GM23338 (cell line): ENCODE data around the gene VIPAS39. TPM values are rescaled to one million over a fixed set of nuclear protein-coding genes. Genes with fewer than 3 reads are reported as not detected.

ENCODE experiments used
- ATAC-seq: fragments of 200-7000 bp; cut with Tn5 transposase; 3 replicates; pipeline ENCODE4 v1.9.1; 2020
- DNase-seq: peaks from one replicate; pipeline ENCODE4 v3.0.0-alpha.2; 2015; ENCODE audit warnings: low spot score
- H2AFZ ChIP-seq: fragments of 200-600 bp; sonication (generic); 2 replicates; pipeline ENCODE4 v1.8.0; 2016; ENCODE audit warnings: antibody characterized with exemption, mild to moderate bottlenecking, moderate library complexity
- H3F3A ChIP-seq: fragments of 200-600 bp; sonication (generic); replicated peaks from 2 replicates; pipeline ENCODE4 v1.8.0; 2017; ENCODE audit warnings: antibody characterized with exemption, mixed run types, low read depth
- H3K27ac ChIP-seq: fragments of 200-600 bp; sonication (generic); 2 replicates; pipeline ENCODE4 v1.6.1; 2016; ENCODE audit warnings: low read depth
- H3K27me3 ChIP-seq: fragments of 200-600 bp; sonication (generic); 2 replicates; pipeline ENCODE4 v1.8.0; 2016; ENCODE audit warnings: mild to moderate bottlenecking, mixed run types, moderate library complexity; ENCODE audit not compliant: insufficient read depth
- H3K36me3 ChIP-seq: fragments of 200-600 bp; sonication (generic); 2 replicates; pipeline ENCODE4 v1.8.0; 2016; ENCODE audit warnings: mild to moderate bottlenecking; ENCODE audit not compliant: insufficient read depth
- H3K4me1 ChIP-seq: fragments of 200-600 bp; sonication (generic); 2 replicates; pipeline ENCODE4 v1.8.0; 2016; ENCODE audit warnings: mild to moderate bottlenecking, moderate library complexity; ENCODE audit not compliant: insufficient read depth
- H3K4me2 ChIP-seq: fragments of 200-600 bp; sonication (generic); 2 replicates; pipeline ENCODE4 v1.7.1; 2017; ENCODE audit warnings: mixed run types
- H3K4me3 ChIP-seq: fragments of 200-600 bp; sonication (generic); 2 replicates; pipeline ENCODE4 v1.6.1; 2016; ENCODE audit warnings: mixed run types
- H3K79me2 ChIP-seq: fragments of 200-600 bp; sonication (generic); replicated peaks from 2 replicates; pipeline ENCODE4 v1.8.0; 2017; ENCODE audit warnings: mild to moderate bottlenecking; ENCODE audit not compliant: insufficient read depth
- H3K9me2 ChIP-seq: fragments of 200-600 bp; sonication (generic); 2 replicates; pipeline ENCODE4 v1.8.0; 2017; ENCODE audit not compliant: insufficient read depth
- H4K20me1 ChIP-seq: fragments of 200-600 bp; sonication (generic); replicated peaks from 2 replicates; pipeline ENCODE4 v1.8.0; 2017; ENCODE audit warnings: mild to moderate bottlenecking; ENCODE audit not compliant: insufficient read depth
- H3K27ac Mint-ChIP-seq: 2 replicates; pipeline ENCODE4 v1.8.0; 2020; ENCODE audit warnings: inconsistent platforms, mild to moderate bottlenecking, moderate library complexity, mixed read lengths
- H3K27me3 Mint-ChIP-seq: 3 replicates; pipeline ENCODE4 v1.8.0; 2022; ENCODE audit warnings: low read depth, mild to moderate bottlenecking, moderate library complexity, mixed read lengths, inconsistent platforms; ENCODE audit not compliant: insufficient read depth, poor library complexity
- H3K36me3 Mint-ChIP-seq: 3 replicates; pipeline ENCODE4 v1.8.0; 2021; ENCODE audit warnings: low read depth, mild to moderate bottlenecking, inconsistent platforms, moderate library complexity, mixed read lengths
- H3K4me1 Mint-ChIP-seq: 3 replicates; pipeline ENCODE4 v1.8.0; 2020; ENCODE audit warnings: mild to moderate bottlenecking, inconsistent platforms, mixed read lengths
- H3K4me3 Mint-ChIP-seq: 3 replicates; pipeline ENCODE4 v1.8.0; 2021; ENCODE audit warnings: moderate library complexity, mild to moderate bottlenecking, inconsistent platforms, mixed read lengths
- H3K9me3 Mint-ChIP-seq: 3 replicates; pipeline ENCODE4 v1.8.0; 2020; ENCODE audit warnings: moderate library complexity, mild to moderate bottlenecking, inconsistent platforms, mixed read lengths
- POLR2AphosphoS5 ChIP-seq: IDR thresholded peaks from 2 replicates; pipeline ENCODE4 v1.6.1; 2016; ENCODE audit warnings: antibody characterized with exemption, low read depth
- STAT1 ChIP-seq: IDR thresholded peaks from one replicate; pipeline ENCODE4 v1.6.1; 2016; ENCODE audit warnings: antibody characterized with exemption; ENCODE audit not compliant: unreplicated experiment
- polyA plus RNA-seq: library from polyadenylated mRNA; unstranded; fragments of >200 nt; fragmentation: Nextera tagmentation; extraction: Ambion mirVana; gene quantifications from 2 replicates; pipeline ENCODE4 v1.2.1, GENCODE V29; 2016
- total RNA-seq: library from RNA; depleted of rRNA; stranded (reverse); fragments of >200 nt; shearing (Covaris generic); gene quantifications from 2 replicates; pipeline ENCODE4 v1.2.3, GENCODE V29; 2014
- TF ChIP-seq, protein P1 (sequence below): IDR thresholded peaks from 2 replicates; pipeline ENCODE4 v1.6.1; 2016; ENCODE audit warnings: antibody characterized with exemption
- TF ChIP-seq, protein P2 (sequence below), 2 experiments: fragments of 200-600 bp in 1 of 2; sonication (generic) in 1 of 2; conservative IDR thresholded peaks; 2 replicates each; pipeline versions ENCODE4 v1.5.1 to v1.6.1; 2016 to 2017; ENCODE audit warnings: antibody characterized with exemption in 2 of 2, low read depth in 2 of 2, mild to moderate bottlenecking in 2 of 2, moderate library complexity in 1 of 2

The VIPAS39 gene
- total and polyA plus RNA-seq, 2 experiments from 2014 or later: 9.4 to 21.8 TPM

DNA sequence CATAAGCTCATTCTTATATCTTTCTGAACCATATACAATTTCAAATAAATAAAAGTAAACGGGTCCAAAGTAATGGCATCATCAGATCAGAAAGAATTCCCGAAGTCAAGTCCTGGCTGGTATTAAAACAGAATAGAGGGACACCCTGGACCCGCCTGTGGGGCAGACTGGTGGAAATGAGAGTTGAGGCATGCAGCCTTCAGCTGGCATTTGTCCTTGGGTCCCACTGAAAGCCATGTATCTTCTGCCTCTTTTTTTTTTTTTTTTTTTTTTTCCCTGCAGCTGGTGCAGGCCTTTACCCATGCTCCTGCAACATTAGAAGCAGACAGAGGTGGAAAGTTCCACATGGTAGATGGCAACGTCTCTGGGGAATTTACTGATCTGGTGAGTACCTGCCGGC is 10.4 kb upstream of the VIPAS39 start:
- no peak overlapping the region for H3K4me2 ChIP-seq
- H2AFZ ChIP-seq: no peak overlapping the region
- Mint-ChIP-seq H3K36me3 (peaks cover 66% of the 10 kb centered on the region), H3K4me1 (peaks cover 14% of the 10 kb centered on the region), H3K27me3 (peaks cover 4% of the 10 kb centered on the region), H3K9me3 (no peaks in the 10 kb centered on the region; the same call in 2 of the 3 replicates), H3K4me3 (no peak overlapping the region), H3K27ac (no peak overlapping the region)
- no peak overlapping the region for H3K4me3 ChIP-seq
- H4K20me1 ChIP-seq: peaks cover 6% of the 10 kb centered on the region
- ATAC-seq (no peak), DNase-seq (no peak)
- H3K27ac ChIP-seq: no peak overlapping the region
- H3K79me2 ChIP-seq: no peaks in the 10 kb centered on the region
- H3K36me3 ChIP-seq: peaks cover 42% of the 10 kb centered on the region
- H3K27me3 ChIP-seq: no peaks in the 10 kb centered on the region
- H3F3A ChIP-seq: peaks cover 11% of the 10 kb centered on the region
- peaks cover 7% of the 10 kb centered on the region for H3K4me1 ChIP-seq
- no peak for TF ChIP-seq POLR2AphosphoS5
- TF ChIP-seq, protein P1, sequence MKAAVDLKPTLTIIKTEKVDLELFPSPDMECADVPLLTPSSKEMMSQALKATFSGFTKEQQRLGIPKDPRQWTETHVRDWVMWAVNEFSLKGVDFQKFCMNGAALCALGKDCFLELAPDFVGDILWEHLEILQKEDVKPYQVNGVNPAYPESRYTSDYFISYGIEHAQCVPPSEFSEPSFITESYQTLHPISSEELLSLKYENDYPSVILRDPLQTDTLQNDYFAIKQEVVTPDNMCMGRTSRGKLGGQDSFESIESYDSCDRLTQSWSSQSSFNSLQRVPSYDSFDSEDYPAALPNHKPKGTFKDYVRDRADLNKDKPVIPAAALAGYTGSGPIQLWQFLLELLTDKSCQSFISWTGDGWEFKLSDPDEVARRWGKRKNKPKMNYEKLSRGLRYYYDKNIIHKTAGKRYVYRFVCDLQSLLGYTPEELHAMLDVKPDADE: no peak
- TF ChIP-seq, protein P2, sequence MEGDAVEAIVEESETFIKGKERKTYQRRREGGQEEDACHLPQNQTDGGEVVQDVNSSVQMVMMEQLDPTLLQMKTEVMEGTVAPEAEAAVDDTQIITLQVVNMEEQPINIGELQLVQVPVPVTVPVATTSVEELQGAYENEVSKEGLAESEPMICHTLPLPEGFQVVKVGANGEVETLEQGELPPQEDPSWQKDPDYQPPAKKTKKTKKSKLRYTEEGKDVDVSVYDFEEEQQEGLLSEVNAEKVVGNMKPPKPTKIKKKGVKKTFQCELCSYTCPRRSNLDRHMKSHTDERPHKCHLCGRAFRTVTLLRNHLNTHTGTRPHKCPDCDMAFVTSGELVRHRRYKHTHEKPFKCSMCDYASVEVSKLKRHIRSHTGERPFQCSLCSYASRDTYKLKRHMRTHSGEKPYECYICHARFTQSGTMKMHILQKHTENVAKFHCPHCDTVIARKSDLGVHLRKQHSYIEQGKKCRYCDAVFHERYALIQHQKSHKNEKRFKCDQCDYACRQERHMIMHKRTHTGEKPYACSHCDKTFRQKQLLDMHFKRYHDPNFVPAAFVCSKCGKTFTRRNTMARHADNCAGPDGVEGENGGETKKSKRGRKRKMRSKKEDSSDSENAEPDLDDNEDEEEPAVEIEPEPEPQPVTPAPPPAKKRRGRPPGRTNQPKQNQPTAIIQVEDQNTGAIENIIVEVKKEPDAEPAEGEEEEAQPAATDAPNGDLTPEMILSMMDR (conservative IDR thresholded peaks at IDR 0.05; ENCODE audit: low read depth in 2 of 2): no peak
- no peaks in the 10 kb centered on the region for H3K9me2 ChIP-seq

DNA sequence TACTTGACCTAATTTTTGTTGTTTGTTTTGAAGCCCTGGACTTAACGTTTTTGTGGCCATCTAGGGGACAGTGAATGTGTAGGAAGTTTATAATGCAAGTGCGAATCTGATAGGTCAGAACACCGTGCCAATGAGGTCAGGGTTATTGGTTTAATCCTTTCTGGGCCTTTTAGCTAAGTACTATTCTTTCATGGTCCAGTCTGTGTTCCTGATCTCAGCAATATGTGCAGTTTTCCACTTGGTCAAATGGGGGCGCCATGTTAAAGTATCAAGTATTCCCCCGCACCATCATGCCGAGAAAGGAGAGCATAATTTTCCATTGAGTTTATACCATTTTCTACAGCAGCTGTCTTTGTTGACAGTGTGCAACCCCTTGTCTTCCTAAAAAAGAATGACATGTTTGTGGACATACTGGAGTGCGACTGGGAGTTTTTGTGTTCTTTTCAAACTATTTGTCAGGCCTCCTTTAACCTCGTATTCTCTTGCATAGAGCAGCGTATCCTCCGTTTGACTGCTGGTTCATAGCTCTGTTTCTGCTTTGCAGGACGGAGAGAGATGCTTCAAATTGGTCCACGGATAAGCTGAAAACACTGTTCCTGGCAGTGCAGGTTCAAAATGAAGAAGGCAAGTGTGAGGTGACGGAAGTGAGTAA is 1.8 kb upstream of the VIPAS39 start:
- ATAC-seq: peak; percentile 6; the same call in 2 of the 3 replicates

More for the DNA sequence above, 1.8 kb upstream of the VIPAS39 start:
- no peaks in the 10 kb centered on the region; the same call in 2 of the 3 replicates for H3K9me3 Mint-ChIP-seq
- Histone ChIP-seq H3K27me3 (no peaks in the 10 kb centered on the region), H3K79me2 (peaks cover 49% of the 10 kb centered on the region), H3K4me3 (peak overlapping the region; percentile 80), H3K4me1 (peaks cover 5% of the 10 kb centered on the region), H3F3A (no peaks in the 10 kb centered on the region), H3K36me3 (peaks cover 44% of the 10 kb centered on the region), H3K27ac (no peak overlapping the region), H3K4me2 (peak overlapping the region; percentile 85), H2AFZ (no peak overlapping the region), H4K20me1 (peaks cover 25% of the 10 kb centered on the region), H3K9me2 (no peaks in the 10 kb centered on the region)
- H3K36me3 Mint-ChIP-seq: peaks cover 53% of the 10 kb centered on the region
- no peak for TF ChIP-seq STAT1
- TF ChIP-seq, protein P2 (conservative IDR thresholded peaks at IDR 0.05; ENCODE audit: low read depth in 2 of 2): peak; percentile 78 to 80
- H3K27me3 Mint-ChIP-seq: peaks cover 12% of the 10 kb centered on the region
- peaks cover 18% of the 10 kb centered on the region for H3K4me1 Mint-ChIP-seq
- peak; percentile 91 for DNase-seq
- peak overlapping the region; percentile 100 for H3K27ac Mint-ChIP-seq
- H3K4me3 Mint-ChIP-seq: peak overlapping the region; percentile 99
